HG02885 (cell line): ENCODE results near the gene CNTN2.

ENCODE experiments used
- ATAC-seq: cut with Tn5 transposase; IDR thresholded peaks from one replicate; pipeline ENCODE4 v1.9.1; 2021; ENCODE audit warnings: mild to moderate bottlenecking; ENCODE audit not compliant: unreplicated experiment, poor library complexity

CNTN2 gene

DNA sequence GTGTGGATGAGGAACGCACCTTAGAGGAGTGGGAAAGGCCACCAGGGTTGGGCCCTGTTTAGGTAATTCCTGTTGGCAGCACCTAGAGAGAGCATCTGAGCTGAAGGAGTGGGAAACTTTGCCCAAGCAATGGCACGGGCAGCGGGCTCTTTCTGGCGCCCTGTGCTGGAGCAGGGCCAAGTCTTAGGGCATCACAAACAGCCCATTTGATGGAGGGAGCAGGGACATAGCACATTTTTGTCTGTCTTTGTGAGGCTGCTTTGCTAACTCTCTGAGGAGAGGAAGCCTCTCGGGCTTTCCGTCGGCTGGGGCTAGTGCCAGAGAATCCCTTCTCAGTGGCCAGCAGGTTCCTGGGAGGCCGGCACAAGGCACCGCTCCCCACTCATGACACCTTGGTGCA lies 22.5 kb upstream of the CNTN2 start:
- ATAC-seq = no peak

DNA sequence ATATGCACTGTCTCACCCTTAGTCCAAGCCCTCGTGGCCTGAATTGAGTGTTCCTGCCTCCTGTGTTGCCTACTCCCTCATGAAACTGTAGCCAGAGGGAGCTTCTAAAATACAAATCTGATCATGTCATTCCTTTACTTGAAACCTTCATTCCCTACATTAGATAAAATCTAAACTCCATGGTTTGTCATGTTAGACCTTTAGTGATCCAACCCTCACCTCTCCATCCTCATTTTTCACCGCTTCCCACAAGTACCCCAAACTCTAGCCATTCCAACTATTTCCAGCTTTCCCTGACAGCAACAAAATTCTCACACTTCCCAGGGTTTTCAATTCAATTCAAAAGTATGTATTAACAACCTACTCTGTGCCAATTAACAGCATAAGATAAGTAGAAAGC lies 18.3 kb upstream of the CNTN2 start:
- ATAC-seq = no peak

- no peak for ATAC-seq
Measured at GRCh38 chr1:205025239-205025638, 17.8 kb upstream of the CNTN2 start.

DNA sequence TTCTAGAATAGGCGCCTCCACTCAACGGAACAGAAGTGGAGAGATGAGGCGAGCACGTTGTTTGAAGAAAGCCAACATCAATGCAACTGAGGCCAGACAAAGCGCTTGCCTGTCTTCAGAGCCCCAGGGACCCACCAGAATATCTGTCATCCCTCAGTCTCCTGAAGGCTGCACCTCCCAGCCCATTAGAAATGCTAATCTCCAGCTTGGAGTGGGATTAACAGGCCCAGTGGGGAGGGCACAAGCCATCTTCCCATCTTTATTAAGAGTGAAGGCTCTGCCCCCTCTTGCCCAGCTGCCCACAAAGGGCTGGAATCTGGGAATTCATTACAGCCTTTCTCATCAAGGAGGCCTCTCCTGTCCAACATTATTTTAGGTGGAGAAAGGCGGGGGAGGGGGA lies 16.8 kb upstream of the CNTN2 start:
- ATAC-seq = no peak

GRCh38 chr1:205028390-205028789 lies 14.6 kb upstream of the CNTN2 start:
- no peak for ATAC-seq

DNA sequence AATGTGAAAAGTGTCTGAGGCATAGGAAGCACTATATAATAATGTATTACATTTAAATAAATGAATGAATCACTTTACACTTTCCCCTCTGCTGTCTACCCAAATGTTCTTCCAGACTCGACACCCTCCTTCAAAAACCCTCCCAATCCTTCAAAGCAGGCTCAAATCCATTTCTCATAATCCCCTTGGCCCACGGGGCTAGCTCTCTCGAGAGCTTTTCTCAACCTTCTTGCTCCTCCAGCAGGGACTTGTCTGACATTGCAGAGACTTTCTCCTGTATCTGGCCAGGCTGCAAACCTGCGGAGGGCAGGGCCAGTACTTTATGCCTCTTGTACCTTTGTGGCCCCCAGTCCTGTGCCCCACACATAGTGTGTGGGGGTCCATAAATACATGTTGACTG lies 14.1 kb upstream of the CNTN2 start:
- ATAC-seq = no peak

- no peak for ATAC-seq
Measured at GRCh38 chr1:205030241-205030640, 12.8 kb upstream of the CNTN2 start.

GRCh38 chr1:205030896-205031295 lies 12.1 kb upstream of the CNTN2 start:
- no peak for ATAC-seq

DNA sequence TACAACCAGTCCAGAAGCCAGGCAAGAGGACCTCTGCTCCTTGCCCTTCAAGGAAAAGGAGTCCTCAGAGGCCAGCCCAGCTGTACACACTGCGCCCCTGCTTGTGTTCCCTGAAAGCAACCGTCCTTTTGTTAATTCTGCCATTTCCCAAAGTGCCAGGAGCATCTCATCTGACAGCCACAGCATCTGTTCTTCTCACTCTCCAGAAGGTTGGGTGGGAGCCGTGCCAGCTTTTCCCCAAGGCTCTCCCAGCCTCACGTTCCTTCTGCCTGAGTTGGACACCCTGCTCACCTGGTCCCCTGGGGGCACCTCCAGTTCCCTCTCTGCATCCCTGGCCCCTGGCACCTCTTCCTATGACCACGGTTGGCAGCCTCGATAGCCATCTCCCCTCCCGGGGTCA lies 10.5 kb upstream of the CNTN2 start:
- no peak for ATAC-seq

DNA sequence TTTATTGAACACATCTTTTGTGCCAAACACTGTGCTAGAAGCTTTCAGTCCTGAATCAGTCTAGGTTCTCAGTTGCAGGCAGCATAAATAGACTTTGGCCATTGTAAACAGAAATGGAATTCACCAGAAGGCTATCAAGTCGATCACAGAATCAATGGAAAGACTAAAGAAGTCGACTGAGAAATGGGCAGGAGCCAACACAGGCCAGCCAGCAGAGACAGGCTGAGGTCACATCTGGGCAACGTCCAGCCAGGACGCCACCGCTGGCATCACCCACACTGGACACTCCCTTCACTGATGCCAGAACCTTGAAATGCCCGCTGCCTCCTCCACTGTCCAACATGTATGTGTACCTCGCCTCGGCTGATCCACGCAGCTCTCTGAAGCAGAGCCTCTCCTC lies 5.5 kb upstream of the CNTN2 start:
- ATAC-seq = no peak

GRCh38 chr1:205038132-205038786 lies 4.8 kb upstream of the CNTN2 start:
- ATAC-seq = no peak

DNA sequence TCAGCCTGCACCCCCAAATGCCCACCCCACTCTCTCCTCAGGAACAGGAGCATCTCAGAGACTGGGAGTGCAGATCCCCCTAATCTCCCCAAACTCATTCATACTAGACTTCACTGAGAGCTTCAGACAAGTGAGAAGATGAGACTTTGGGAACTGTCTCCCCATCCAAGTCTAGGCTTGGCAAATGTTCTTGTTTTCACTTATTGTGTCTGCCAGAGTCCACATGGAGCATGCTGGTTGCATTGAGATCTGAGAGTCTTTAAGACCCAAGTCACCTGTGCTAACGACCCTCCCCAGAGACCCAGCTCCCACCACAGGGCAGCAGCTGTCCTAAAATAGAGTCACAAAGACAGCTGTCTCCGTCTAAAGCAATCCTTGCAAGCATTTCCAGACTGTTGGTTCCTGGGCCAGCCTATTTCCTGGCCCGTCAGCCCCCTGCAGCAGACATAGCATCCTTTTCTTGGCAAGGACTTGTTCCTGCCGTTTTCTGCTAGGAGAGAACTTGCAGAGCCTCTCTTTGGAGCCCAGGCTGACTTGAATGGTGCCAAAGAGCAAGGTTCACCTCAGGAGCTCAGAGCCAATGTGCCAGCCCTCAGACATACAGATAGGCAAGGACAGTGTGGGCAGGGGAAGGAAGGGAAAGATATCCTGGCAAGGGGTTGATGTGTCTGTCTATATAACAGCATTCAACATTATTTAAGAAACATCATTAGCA lies 1.9 kb upstream of the CNTN2 start:
- ATAC-seq = no peak

DNA sequence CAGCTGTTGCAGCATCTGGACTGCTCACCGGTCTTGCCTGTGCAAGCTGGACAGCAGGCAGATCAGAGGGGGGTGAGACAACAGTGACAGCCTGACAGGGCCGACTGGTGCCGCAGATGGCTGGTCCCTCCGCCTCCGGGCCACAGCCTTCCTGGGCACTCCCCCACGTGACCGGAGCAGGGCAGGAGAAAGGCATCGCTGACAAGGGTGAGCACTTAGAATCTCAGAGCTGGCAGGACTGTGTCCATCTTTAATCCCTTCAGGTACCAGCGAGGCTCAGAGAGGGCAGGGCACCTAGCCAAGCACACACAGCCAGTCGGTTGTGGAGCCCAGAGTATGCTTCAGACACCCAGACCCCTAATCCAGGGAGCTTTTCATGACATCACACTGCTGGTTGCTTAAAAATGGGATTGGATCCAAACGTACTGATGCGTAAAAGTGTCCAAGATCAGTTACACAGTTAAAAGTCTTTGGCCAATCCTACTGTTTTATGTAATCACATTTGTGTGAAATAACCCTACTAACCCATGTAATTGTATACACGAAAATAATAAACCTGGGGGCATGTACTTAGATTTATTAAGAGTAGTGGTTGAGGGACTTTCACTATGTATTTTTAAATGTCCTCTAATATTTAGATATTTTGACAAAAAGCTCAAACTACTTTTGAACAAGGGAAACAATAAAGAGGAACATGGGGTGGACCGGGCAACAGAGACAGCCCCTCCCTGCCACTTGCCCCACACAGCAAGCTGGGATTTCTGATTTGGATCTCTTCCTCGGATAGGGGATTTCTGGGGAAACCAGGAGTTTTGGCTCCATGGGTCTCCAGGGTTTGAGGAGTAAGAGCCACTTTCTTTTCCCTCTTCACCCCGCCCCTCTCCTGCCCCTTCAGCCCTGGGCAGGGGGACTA lies 758 bp upstream of the CNTN2 start:
- no peak for ATAC-seq

DNA sequence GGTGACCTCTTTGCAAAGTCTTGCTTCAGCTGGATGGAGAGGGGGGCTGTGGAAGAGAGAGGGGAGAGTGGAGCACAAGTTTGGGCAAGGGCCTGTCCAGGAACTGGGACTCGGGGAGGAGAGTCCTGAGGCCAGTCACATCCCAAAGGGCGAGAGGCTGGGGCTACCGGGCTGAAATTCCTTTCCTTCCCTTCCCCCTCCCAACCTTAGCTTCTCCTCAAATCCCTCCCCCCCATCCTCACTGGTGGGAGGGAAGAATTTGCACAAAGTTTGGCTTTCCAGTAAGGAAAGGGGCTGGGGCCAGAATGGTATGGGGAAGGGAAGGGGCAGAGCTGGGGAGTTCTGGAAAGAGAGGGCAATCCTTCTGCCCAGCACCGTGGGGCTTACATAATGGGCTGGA lies 854 bp downstream of the CNTN2 start:
- no peak for ATAC-seq

- no peak for ATAC-seq
Measured at GRCh38 chr1:205044741-205045140, 1.7 kb downstream of the CNTN2 start.

DNA sequence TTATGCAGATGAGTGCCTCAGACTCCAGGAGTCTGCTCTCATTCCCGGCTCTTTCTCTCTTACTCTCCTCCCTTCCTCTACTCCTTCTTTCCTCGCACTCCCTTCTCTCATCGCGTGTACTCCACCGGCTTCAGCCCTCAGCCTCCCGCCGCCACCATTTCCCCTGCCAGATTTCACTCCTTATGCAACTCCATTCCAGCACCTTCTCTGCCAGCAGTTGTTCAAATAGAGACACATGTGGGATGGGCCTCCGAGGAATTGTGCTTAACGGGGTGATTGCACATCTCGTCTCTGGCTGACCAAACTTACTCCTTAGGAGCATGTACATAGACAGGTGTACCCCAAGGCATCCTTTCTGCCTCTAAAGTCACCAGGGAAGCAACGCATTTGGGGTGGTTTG lies 2.1 kb downstream of the CNTN2 start:
- no peak for ATAC-seq

- ATAC-seq = no peak
Measured at GRCh38 chr1:205046870-205047269, 3.9 kb downstream of the CNTN2 start.

- no peak for ATAC-seq
Measured at GRCh38 chr1:205047764-205048231, 4.8 kb downstream of the CNTN2 start.

GRCh38 chr1:205048382-205048781 lies 5.4 kb downstream of the CNTN2 start:
- no peak for ATAC-seq

- ATAC-seq = no peak
Measured at GRCh38 chr1:205049479-205049878, 6.5 kb downstream of the CNTN2 start.

DNA sequence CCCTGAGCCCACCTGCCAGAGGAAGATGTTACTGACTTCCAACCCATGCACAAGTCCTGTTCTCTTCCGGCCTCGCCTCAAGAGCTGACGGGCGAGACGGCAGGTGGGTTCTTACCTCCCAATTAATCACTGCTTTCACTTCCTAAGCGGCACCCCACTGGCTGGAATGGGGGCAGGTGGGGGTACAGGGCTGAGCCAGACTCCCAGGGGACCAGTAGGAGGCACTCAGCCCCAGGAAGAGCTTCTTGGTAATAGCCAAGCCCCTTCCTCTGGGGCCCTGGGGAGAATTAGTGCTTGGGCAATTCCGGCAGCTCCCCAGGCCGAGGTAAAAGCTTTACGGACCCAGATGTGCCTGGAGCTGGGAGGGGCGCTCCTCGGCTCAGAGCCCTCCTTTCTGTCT lies 9.7 kb downstream of the CNTN2 start:
- no peak for ATAC-seq
